ENCODE results near the gene OXER1.

Gene OXER1

GRCh38 chr2:42789751-42790150 lies 25.8 kb upstream of the OXER1 start:
- Histone ChIP-seq H3K27me3 (ENCODE audit: insufficient read depth, low read length) (no peaks in the 10 kb centered on the region), H3K4me3 (ENCODE audit: low read length) (no peak overlapping the region), H3K36me3 (ENCODE audit: insufficient read depth, low read length) (no peaks in the 10 kb centered on the region), H2AFZ (ENCODE audit: low read depth, low read length) (no peak overlapping the region), H3K9me3 (ENCODE audit: low read length) (peaks cover 5% of the 10 kb centered on the region), H3K4me1 (ENCODE audit: insufficient read depth, low read length) (peaks cover 3% of the 10 kb centered on the region)

- no peaks in the 10 kb centered on the region for H3K36me3 ChIP-seq (ENCODE audit: insufficient read depth, low read length)
- H3K4me1 ChIP-seq (ENCODE audit: insufficient read depth, low read length) = peaks cover 3% of the 10 kb centered on the region
- H3K27me3 ChIP-seq (ENCODE audit: insufficient read depth, low read length) = no peaks in the 10 kb centered on the region
- H3K9me3 ChIP-seq (ENCODE audit: low read length) = peaks cover 2% of the 10 kb centered on the region
- no peak overlapping the region for H3K4me3 ChIP-seq (ENCODE audit: low read length)
- no peak overlapping the region for H2AFZ ChIP-seq (ENCODE audit: low read depth, low read length)
These were observed 24.9 kb upstream of the OXER1 start for GRCh38 chr2:42788882-42789281.

GRCh38 chr2:42788478-42788793 lies 24.5 kb upstream of the OXER1 start:
- H3K36me3 ChIP-seq (ENCODE audit: insufficient read depth, low read length) = no peaks in the 10 kb centered on the region
- H3K27me3 ChIP-seq (ENCODE audit: insufficient read depth, low read length) = no peaks in the 10 kb centered on the region
- H3K4me1 ChIP-seq (ENCODE audit: insufficient read depth, low read length) = peaks cover 3% of the 10 kb centered on the region
- peaks cover 2% of the 10 kb centered on the region for H3K9me3 ChIP-seq (ENCODE audit: low read length)
- H2AFZ ChIP-seq (ENCODE audit: low read depth, low read length) = no peak overlapping the region
- H3K4me3 ChIP-seq (ENCODE audit: low read length) = no peak overlapping the region

GRCh38 chr2:42787788-42788477 lies 24.0 kb upstream of the OXER1 start:
- Histone ChIP-seq H3K4me3 (ENCODE audit: low read length) (no peak overlapping the region), H3K4me1 (ENCODE audit: insufficient read depth, low read length) (peaks cover 3% of the 10 kb centered on the region), H3K36me3 (ENCODE audit: insufficient read depth, low read length) (no peaks in the 10 kb centered on the region), H3K9me3 (ENCODE audit: low read length) (peaks cover 3% of the 10 kb centered on the region), H3K27me3 (ENCODE audit: insufficient read depth, low read length) (no peaks in the 10 kb centered on the region), H2AFZ (ENCODE audit: low read depth, low read length) (no peak overlapping the region)

GRCh38 chr2:42787424-42787787 lies 23.5 kb upstream of the OXER1 start:
- no peaks in the 10 kb centered on the region for H3K27me3 ChIP-seq (ENCODE audit: insufficient read depth, low read length)
- H3K36me3 ChIP-seq (ENCODE audit: insufficient read depth, low read length) = no peaks in the 10 kb centered on the region
- peaks cover 4% of the 10 kb centered on the region for H3K9me3 ChIP-seq (ENCODE audit: low read length)
- H3K4me3 ChIP-seq (ENCODE audit: low read length) = no peak overlapping the region
- H3K4me1 ChIP-seq (ENCODE audit: insufficient read depth, low read length) = peaks cover 3% of the 10 kb centered on the region
- H2AFZ ChIP-seq (ENCODE audit: low read depth, low read length) = no peak overlapping the region

- Histone ChIP-seq H2AFZ (ENCODE audit: low read depth, low read length) (no peak overlapping the region), H3K27me3 (ENCODE audit: insufficient read depth, low read length) (no peaks in the 10 kb centered on the region), H3K36me3 (ENCODE audit: insufficient read depth, low read length) (no peaks in the 10 kb centered on the region), H3K9me3 (ENCODE audit: low read length) (peaks cover 4% of the 10 kb centered on the region), H3K4me3 (ENCODE audit: low read length) (no peak overlapping the region), H3K4me1 (ENCODE audit: insufficient read depth, low read length) (peaks cover 3% of the 10 kb centered on the region)
These were observed 22.8 kb upstream of the OXER1 start for GRCh38 chr2:42786561-42787345.

GRCh38 chr2:42784204-42784880 lies 20.4 kb upstream of the OXER1 start:
- Histone ChIP-seq H3K36me3 (ENCODE audit: insufficient read depth, low read length) (no peaks in the 10 kb centered on the region), H2AFZ (ENCODE audit: low read depth, low read length) (no peak overlapping the region), H3K4me1 (ENCODE audit: insufficient read depth, low read length) (peaks cover 3% of the 10 kb centered on the region), H3K4me3 (ENCODE audit: low read length) (no peak overlapping the region), H3K27me3 (ENCODE audit: insufficient read depth, low read length) (no peaks in the 10 kb centered on the region), H3K9me3 (ENCODE audit: low read length) (peaks cover 2% of the 10 kb centered on the region)

GRCh38 chr2:42783511-42783910 lies 19.6 kb upstream of the OXER1 start:
- no peak overlapping the region for H2AFZ ChIP-seq (ENCODE audit: low read depth, low read length)
- peaks cover 3% of the 10 kb centered on the region for H3K4me1 ChIP-seq (ENCODE audit: insufficient read depth, low read length)
- H3K9me3 ChIP-seq (ENCODE audit: low read length) = peaks cover 4% of the 10 kb centered on the region
- H3K36me3 ChIP-seq (ENCODE audit: insufficient read depth, low read length) = no peaks in the 10 kb centered on the region
- no peak overlapping the region for H3K4me3 ChIP-seq (ENCODE audit: low read length)
- no peaks in the 10 kb centered on the region for H3K27me3 ChIP-seq (ENCODE audit: insufficient read depth, low read length)

GRCh38 chr2:42781181-42781580 lies 17.2 kb upstream of the OXER1 start:
- H3K4me1 ChIP-seq (ENCODE audit: insufficient read depth, low read length) = peaks cover 3% of the 10 kb centered on the region
- H2AFZ ChIP-seq (ENCODE audit: low read depth, low read length) = no peak overlapping the region
- H3K27me3 ChIP-seq (ENCODE audit: insufficient read depth, low read length) = no peaks in the 10 kb centered on the region
- no peaks in the 10 kb centered on the region for H3K36me3 ChIP-seq (ENCODE audit: insufficient read depth, low read length)
- H3K4me3 ChIP-seq (ENCODE audit: low read length) = no peak overlapping the region
- H3K9me3 ChIP-seq (ENCODE audit: low read length) = peaks cover 6% of the 10 kb centered on the region

GRCh38 chr2:42777883-42778805 lies 14.2 kb upstream of the OXER1 start:
- H2AFZ ChIP-seq (ENCODE audit: low read depth, low read length) = no peak overlapping the region
- no peaks in the 10 kb centered on the region for H3K27me3 ChIP-seq (ENCODE audit: insufficient read depth, low read length)
- no peaks in the 10 kb centered on the region for H3K4me1 ChIP-seq (ENCODE audit: insufficient read depth, low read length)
- peaks cover 6% of the 10 kb centered on the region for H3K9me3 ChIP-seq (ENCODE audit: low read length)
- no peaks in the 10 kb centered on the region for H3K36me3 ChIP-seq (ENCODE audit: insufficient read depth, low read length)
- no peak overlapping the region for H3K4me3 ChIP-seq (ENCODE audit: low read length)

- Histone ChIP-seq H3K9me3 (ENCODE audit: low read length) (peaks cover 4% of the 10 kb centered on the region), H3K27me3 (ENCODE audit: insufficient read depth, low read length) (no peaks in the 10 kb centered on the region), H3K4me3 (ENCODE audit: low read length) (no peak overlapping the region), H3K36me3 (ENCODE audit: insufficient read depth, low read length) (no peaks in the 10 kb centered on the region), H3K4me1 (ENCODE audit: insufficient read depth, low read length) (no peaks in the 10 kb centered on the region), H2AFZ (ENCODE audit: low read depth, low read length) (no peak overlapping the region)
These were observed 11.9 kb upstream of the OXER1 start for GRCh38 chr2:42775810-42776209.

GRCh38 chr2:42775186-42775585 lies 11.3 kb upstream of the OXER1 start:
- H3K27me3 ChIP-seq (ENCODE audit: insufficient read depth, low read length) = no peaks in the 10 kb centered on the region
- H3K4me1 ChIP-seq (ENCODE audit: insufficient read depth, low read length) = no peaks in the 10 kb centered on the region
- no peaks in the 10 kb centered on the region for H3K36me3 ChIP-seq (ENCODE audit: insufficient read depth, low read length)
- no peak overlapping the region for H2AFZ ChIP-seq (ENCODE audit: low read depth, low read length)
- no peak overlapping the region for H3K4me3 ChIP-seq (ENCODE audit: low read length)
- H3K9me3 ChIP-seq (ENCODE audit: low read length) = peaks cover 4% of the 10 kb centered on the region

Measured in neuron (in vitro differentiated cells).